Cardiac atrium fibroblast (primary cell): ENCODE measurements around the gene GARIN6. TPM values are rescaled to one million over a fixed set of nuclear protein-coding genes. Genes with fewer than 3 reads are reported as not detected.

ENCODE experiments used
- total RNA-seq: library from RNA; depleted of rRNA; stranded (reverse); fragments of >200 nt; gene quantifications from 2 replicates; pipeline ENCODE4 v1.2.3, GENCODE V29; 2015

GARIN6 gene
- not detected in 2 replicates for total RNA-seq

GRCh38 chr12:99647453-99647852, at the start of gene GARIN6:
Gene GARIN6 (plus strand): TSS chr12:99647753. CDS start chr12:99648175, 422 bp downstream.

